Panc1 (cell line): Measurements from ENCODE around the gene TRPC6. TPM values are rescaled to one million over a fixed set of nuclear protein-coding genes. Genes with fewer than 3 reads are reported as not detected.

Source experiments
- ATAC-seq: fragments of 200-7000 bp; cut with Tn5 transposase; 2 replicates; pipeline ENCODE4 v1.9.1; 2020; ENCODE audit warnings: mild to moderate bottlenecking, moderate library complexity
- BruUV-seq: library from RNA; stranded (reverse); fragments of 400-500 nt; replicated peaks from 2 replicates; lab custom pipeline; 2021; lab: Mats Ljungman, UMichigan
- CTCF ChIA-PET: fragments of 300-600 bp; sonication (Branson Sonifier 250); formaldehyde crosslinking; loops from one replicate; lab custom pipeline; 2022; ENCODE audit warnings: antibody characterized with exemption; lab: Charles Lee
- POLR2A ChIA-PET: fragments of 300-600 bp; sonication (Branson Sonifier 250); formaldehyde crosslinking; loops from one replicate; lab custom pipeline; 2022; ENCODE audit warnings: antibody characterized with exemption; lab: Charles Lee
- DNase-seq: peaks from one replicate; pipeline ENCODE4 v3.0.0-alpha.2; 2010; ENCODE audit warnings: low read depth, low spot score
- H3K27ac ChIP-seq: 2 replicates; pipeline ENCODE4 v1.5.1; 2011; ENCODE audit warnings: mild to moderate bottlenecking, low read length, inconsistent platforms
- H3K27me3 ChIP-seq: fragments of 200-500 bp; sonication (Bioruptor generic); 2 replicates; pipeline ENCODE4 v1.6.0; 2014; ENCODE audit warnings: low read length, inconsistent platforms; ENCODE audit not compliant: control insufficient read depth, insufficient read depth
- H3K36me3 ChIP-seq: fragments of 200-500 bp; sonication (Bioruptor generic); 2 replicates; pipeline ENCODE4 v1.5.1; 2014; ENCODE audit warnings: inconsistent platforms, mild to moderate bottlenecking, low read length, moderate library complexity; ENCODE audit not compliant: control insufficient read depth, insufficient read depth
- H3K4me1 ChIP-seq: 2 replicates; pipeline ENCODE4 v1.5.1; 2011; ENCODE audit warnings: inconsistent platforms, mild to moderate bottlenecking, low read length, moderate library complexity; ENCODE audit not compliant: control insufficient read depth, insufficient read depth
- H3K4me3 ChIP-seq, 2 experiments: 2 replicates each; pipeline ENCODE4 v1.5.1; 2011 to 2012; ENCODE audit warnings: low read depth in 2 of 2, low read length in 2 of 2, mild to moderate bottlenecking in 2 of 2, inconsistent platforms in 1 of 2, moderate library complexity in 1 of 2
- H3K9me3 ChIP-seq: fragments of 200-500 bp; sonication (Bioruptor generic); 2 replicates; pipeline ENCODE4 v1.5.1; 2014; ENCODE audit warnings: low read depth, mild to moderate bottlenecking, inconsistent platforms, low read length, moderate library complexity; ENCODE audit not compliant: control insufficient read depth, insufficient read depth
- CTCF ChIP-seq: fragments of 450-650 bp; IDR thresholded peaks from 2 replicates; pipeline ENCODE4 v1.5.1; 2017; ENCODE audit warnings: mild to moderate bottlenecking
- POLR2AphosphoS5 ChIP-seq: IDR thresholded peaks from 2 replicates; pipeline ENCODE4 v1.6.1; 2012; ENCODE audit warnings: mild to moderate bottlenecking, low read depth, low read length, moderate library complexity
- REST ChIP-seq, 2 experiments: IDR thresholded peaks; 2 replicates each; pipeline ENCODE4 v1.6.1; 2011 to 2012; ENCODE audit warnings: low read depth in 2 of 2, control low read depth in 1 of 2, low read length in 1 of 2, mild to moderate bottlenecking in 1 of 2, moderate library complexity in 1 of 2; ENCODE audit not compliant: insufficient read depth in 1 of 2
- SIN3A ChIP-seq: IDR thresholded peaks from 2 replicates; pipeline ENCODE4 v1.6.1; 2012; ENCODE audit warnings: low read depth, mild to moderate bottlenecking, low read length, moderate library complexity, borderline replicate concordance; ENCODE audit not compliant: insufficient read depth
- TCF7L2 ChIP-seq: IDR thresholded peaks from 2 replicates; pipeline ENCODE4 v1.6.1; 2011; ENCODE audit warnings: mild to moderate bottlenecking, low read depth, low read length, inconsistent platforms
- in situ Hi-C: cut with HindIII; loops from 2 replicates; pipeline ENCODE4 v1.10.0; 2016; ENCODE audit warnings: low sequenced_read_pairs, low pct_unique_long_range_greater_than_20kb
- intact Hi-C: fragments of 100-400 bp; cut with micrococcal nuclease; formaldehyde crosslinking; loops from one replicate; pipeline ENCODE4 v1.10.0; 2022; ENCODE audit not compliant: unreplicated experiment
- total RNA-seq: library from RNA; stranded (reverse); gene quantifications from one replicate; pipeline ENCODE4 v1.2.1, GENCODE V29; 2021; ENCODE audit not compliant: unreplicated experiment

The TRPC6 gene
- total RNA-seq, 1 experiment from 2014 or later: not detected

DNA sequence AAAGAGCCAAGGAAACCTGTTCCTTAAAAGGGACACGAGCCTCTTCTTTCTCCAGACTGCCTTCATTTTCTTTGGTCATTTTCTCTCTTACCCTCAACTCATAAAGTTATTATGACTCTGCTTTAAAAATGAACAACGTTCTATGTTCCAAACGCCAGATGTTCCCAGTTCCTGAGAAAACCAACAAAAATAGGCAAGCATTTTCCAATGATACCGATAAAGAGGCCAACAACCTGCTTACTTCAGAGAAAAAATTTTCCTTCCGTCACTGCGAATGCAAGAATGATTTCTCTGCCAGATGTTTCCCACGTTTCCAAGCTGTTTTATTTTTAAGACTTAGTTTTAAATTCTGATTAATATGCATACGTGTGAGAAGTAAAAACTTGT, 315 bp upstream of the TRPC6 start:
- no TSS peak for BruUV-seq
- Histone ChIP-seq H3K36me3 (no peaks in the 10 kb centered on the region), H3K4me1 (no peaks in the 10 kb centered on the region), H3K9me3 (no peaks in the 10 kb centered on the region), H3K27ac (no peak overlapping the region), H3K4me3 (no peak overlapping the region), H3K27me3 (no peaks in the 10 kb centered on the region)
- POLR2A ChIA-PET: no interaction called here
- CTCF ChIA-PET: no interaction called here
- ATAC-seq: no peak
- no peak for DNase-seq
- intact Hi-C loops (no loop called here), in situ Hi-C loops (no loop called here)
- TF ChIP-seq SIN3A (no peak), TCF7L2 (no peak), CTCF (no peak), POLR2AphosphoS5 (no peak), REST (IDR thresholded peaks at IDR 0.05; ENCODE audit: insufficient read depth in 1 of 2, low read depth in 2 of 2, low read length in 1 of 2) (no peak)

- no TSS peak for BruUV-seq
- Histone ChIP-seq H3K4me3 (no peak overlapping the region), H3K4me1 (no peaks in the 10 kb centered on the region), H3K36me3 (no peaks in the 10 kb centered on the region), H3K27me3 (no peaks in the 10 kb centered on the region), H3K9me3 (no peaks in the 10 kb centered on the region), H3K27ac (no peak overlapping the region)
- no peak for DNase-seq
- CTCF ChIA-PET: no interaction called here
- intact Hi-C loops: no loop called here
- ATAC-seq: no peak
- in situ Hi-C loops: no loop called here
- POLR2A ChIA-PET: no interaction called here
- TF ChIP-seq TCF7L2 (no peak), REST (IDR thresholded peaks at IDR 0.05; ENCODE audit: insufficient read depth in 1 of 2, low read depth in 2 of 2, low read length in 1 of 2) (no peak), CTCF (no peak), POLR2AphosphoS5 (no peak), SIN3A (no peak)
These were observed 887 bp downstream of the TRPC6 start for GRCh38 chr11:101582989-101583250.
